ENCODE measurements around the gene CAMTA1.

DNA sequence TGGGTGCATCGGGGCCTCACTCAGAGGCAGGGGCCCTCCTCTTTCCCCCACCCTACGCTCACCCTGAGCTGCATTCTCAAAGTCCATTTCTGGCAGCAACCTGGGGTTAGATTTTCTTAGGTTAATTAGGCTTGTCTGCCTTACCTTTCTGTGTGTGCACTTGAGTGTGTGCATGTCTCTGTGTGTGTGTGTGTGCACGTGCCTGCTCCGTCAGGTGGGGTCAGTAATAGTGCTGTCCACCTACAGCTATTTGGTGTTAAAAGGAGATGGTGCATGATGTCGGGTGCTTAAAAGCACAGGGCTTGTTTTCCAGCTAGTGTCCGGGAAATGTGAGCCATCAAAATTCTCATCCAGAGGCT lies 257.9 kb downstream of the CAMTA1 start:
- TF ChIP-seq, protein P1, sequence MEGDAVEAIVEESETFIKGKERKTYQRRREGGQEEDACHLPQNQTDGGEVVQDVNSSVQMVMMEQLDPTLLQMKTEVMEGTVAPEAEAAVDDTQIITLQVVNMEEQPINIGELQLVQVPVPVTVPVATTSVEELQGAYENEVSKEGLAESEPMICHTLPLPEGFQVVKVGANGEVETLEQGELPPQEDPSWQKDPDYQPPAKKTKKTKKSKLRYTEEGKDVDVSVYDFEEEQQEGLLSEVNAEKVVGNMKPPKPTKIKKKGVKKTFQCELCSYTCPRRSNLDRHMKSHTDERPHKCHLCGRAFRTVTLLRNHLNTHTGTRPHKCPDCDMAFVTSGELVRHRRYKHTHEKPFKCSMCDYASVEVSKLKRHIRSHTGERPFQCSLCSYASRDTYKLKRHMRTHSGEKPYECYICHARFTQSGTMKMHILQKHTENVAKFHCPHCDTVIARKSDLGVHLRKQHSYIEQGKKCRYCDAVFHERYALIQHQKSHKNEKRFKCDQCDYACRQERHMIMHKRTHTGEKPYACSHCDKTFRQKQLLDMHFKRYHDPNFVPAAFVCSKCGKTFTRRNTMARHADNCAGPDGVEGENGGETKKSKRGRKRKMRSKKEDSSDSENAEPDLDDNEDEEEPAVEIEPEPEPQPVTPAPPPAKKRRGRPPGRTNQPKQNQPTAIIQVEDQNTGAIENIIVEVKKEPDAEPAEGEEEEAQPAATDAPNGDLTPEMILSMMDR (conservative IDR thresholded peaks at IDR 0.05; ENCODE audit: low read length): no peak
- TF ChIP-seq EZH2phosphoT487 (IDR thresholded peaks at IDR 0.05; ENCODE audit: borderline replicate concordance, low read depth, low read length): no peak
